HG02884 (cell line): Measurements from ENCODE around the gene RGS16.
A peak's percentile ranks its signal among the peaks of the same experiment; 100 is the strongest.

Experiments used
- ATAC-seq: cut with Tn5 transposase; IDR thresholded peaks from one replicate; pipeline ENCODE4 v1.9.1; 2021; ENCODE audit warnings: mild to moderate bottlenecking, moderate library complexity; ENCODE audit not compliant: unreplicated experiment

The RGS16 gene

GRCh38 chr1:182630586-182630985 lies 26.4 kb upstream of the RGS16 start:
- ATAC-seq = no peak

DNA sequence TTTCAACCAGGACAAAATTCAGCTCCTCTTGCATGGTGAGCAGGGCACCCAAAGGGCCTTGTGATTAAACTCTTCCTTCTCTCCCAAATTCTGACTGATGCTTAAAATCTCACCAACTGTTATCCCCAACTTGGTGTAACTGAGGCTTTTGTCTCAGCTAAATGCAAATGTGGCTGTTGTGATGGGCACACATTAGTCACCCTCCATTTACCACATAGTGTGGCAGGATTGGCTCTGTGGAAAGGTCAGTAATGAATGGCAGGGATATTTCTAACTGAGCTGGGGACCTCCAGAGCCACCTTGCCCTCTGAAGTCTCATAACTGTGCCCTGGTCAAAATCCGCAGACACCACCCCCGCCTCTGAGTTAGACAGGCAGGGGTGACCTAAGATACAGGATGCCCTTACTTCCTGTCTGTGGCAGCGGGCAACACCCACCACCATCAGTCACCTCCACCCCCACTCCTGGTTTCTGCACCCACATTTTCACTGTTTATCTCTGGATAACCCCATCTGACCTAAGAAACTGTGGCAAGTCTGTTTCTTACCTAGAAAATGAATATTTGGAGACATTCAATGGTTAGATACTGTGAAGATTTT lies 25.4 kb upstream of the RGS16 start:
- no peak for ATAC-seq

GRCh38 chr1:182629080-182629479 lies 24.9 kb upstream of the RGS16 start:
- no peak for ATAC-seq

- ATAC-seq = no peak
Measured at GRCh38 chr1:182628657-182629056, 24.5 kb upstream of the RGS16 start.

GRCh38 chr1:182627622-182628021 lies 23.4 kb upstream of the RGS16 start:
- no peak for ATAC-seq

DNA sequence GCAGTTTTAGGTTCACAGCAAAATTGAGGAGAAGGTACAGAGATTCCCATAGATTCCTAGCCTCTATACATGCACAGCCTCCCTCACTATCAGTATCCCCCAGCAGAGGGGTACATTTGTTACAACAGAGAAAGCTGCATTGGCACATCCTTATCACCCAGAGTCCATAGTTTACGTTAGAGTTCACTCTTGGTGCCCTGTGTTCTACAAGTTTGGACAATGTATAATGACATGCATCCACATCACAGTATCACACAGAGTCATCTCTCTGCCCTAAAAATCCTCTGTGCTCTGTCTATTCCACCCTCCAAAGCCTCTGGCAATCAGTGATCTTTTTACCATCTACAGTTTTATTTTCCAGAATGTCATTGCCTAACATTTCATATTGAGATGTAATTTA lies 22.3 kb upstream of the RGS16 start:
- ATAC-seq = no peak

DNA sequence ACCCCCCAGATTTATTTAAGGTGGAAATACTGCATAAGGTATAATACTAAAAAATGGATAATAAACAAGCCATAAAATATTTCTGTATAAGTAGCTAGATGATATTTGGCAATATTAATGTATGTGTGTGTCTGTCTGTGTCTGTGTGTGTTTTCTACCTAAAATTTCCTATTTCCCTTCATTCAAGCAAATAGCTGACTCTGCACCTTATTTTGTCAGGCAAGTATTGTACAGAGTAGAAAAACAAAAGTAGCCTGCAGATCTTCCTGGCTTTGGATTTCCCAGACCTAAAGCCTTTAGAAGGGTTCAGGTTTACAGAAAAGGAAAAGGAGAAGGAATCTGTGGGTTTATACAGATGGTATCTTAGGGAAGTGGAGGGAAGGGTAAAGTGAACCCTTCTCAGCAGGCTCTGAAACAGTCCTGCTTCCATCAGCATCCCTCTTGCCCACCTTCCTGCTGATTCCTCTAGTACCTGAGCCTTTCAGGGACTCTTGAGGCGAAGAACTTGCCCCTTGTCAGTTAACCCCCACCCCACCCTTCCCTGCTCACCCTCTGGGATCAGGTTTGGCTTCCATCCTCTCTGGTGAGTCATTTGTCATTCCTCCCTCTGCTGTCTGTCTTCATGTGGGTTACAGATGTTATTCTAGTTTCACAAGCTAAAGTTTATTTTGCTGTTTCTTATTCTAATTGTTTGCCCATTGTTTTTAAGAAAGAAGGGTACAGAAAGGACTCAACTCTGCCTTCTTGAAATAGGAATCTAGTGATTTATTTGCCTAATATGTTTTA lies 21.7 kb upstream of the RGS16 start:
- ATAC-seq = no peak

DNA sequence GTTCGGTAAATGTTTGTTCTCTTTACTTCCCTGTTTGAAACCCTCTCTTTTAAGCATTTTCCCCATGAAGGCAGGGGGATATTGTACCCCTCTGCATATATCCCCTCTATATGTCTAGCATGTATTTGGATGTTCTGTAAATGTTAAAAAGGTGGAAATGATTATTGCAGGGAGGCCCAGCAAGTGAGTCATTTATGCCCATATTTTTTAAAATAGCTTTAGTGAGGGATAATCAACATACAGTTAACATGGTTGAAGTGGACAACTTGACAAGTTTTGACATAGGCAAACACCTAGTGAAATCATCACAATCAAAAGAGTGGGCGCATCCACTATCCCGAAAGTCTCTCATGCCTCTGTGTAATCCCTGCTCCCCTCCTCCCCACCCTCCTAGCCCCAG lies 20.8 kb upstream of the RGS16 start:
- ATAC-seq = no peak

GRCh38 chr1:182624577-182624976 lies 20.4 kb upstream of the RGS16 start:
- no peak for ATAC-seq

DNA sequence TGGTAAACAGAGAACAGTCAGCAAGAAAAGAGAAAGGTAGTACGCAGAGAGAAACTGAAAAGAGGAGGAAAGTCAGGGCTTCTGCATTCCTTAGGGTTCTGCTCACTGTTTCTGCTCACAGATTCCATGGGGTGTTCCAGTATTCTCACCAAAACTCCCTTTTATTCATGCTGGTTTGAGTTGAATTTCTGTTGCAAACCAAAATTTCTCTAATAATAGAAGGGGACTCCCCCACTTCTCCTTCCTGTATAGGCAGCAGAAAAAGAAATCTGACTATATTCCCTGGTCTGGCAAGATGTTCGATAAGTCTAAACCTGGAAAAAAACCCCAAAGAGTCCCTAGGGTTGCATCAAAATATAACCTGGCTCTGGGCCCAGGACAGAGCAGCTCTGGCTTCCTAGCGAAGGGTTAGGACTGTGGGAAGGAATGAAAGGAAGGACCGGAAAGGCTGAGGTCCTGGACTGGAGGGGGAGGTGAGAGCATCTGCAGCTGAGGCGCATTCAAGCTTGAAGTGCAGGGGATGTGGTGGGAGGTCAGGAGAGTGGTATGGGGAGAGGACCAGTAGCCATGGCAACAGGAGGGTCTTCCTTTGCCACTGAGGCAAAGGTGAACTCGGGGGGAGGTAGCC lies 18.8 kb upstream of the RGS16 start:
- ATAC-seq = no peak

- no peak for ATAC-seq
Measured at GRCh38 chr1:182621906-182622305, 17.7 kb upstream of the RGS16 start.

GRCh38 chr1:182620924-182621585 lies 16.9 kb upstream of the RGS16 start:
- no peak for ATAC-seq

GRCh38 chr1:182617734-182618351 lies 13.7 kb upstream of the RGS16 start:
- no peak for ATAC-seq

DNA sequence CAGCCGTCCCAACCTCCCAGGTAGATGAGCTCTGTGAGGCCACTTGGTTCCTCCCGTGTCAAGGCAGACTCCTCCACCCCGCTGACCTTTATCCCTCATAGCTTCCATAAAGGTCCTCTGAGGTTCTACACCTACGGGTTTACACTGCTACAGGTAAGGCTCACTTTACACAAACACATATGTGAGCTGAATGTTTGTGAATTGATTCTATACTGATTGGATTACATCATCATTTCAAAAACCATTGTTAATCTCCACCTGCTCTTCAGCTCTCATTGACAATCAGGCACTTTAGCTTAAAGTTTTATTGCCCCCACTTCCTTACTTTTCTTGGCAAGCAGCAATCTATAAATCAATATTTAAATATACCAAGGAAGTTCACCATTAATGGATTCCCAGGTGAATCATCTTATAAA lies 12.8 kb upstream of the RGS16 start:
- ATAC-seq = no peak

GRCh38 chr1:182616130-182617013 lies 12.2 kb upstream of the RGS16 start:
- ATAC-seq = peak; percentile 68

DNA sequence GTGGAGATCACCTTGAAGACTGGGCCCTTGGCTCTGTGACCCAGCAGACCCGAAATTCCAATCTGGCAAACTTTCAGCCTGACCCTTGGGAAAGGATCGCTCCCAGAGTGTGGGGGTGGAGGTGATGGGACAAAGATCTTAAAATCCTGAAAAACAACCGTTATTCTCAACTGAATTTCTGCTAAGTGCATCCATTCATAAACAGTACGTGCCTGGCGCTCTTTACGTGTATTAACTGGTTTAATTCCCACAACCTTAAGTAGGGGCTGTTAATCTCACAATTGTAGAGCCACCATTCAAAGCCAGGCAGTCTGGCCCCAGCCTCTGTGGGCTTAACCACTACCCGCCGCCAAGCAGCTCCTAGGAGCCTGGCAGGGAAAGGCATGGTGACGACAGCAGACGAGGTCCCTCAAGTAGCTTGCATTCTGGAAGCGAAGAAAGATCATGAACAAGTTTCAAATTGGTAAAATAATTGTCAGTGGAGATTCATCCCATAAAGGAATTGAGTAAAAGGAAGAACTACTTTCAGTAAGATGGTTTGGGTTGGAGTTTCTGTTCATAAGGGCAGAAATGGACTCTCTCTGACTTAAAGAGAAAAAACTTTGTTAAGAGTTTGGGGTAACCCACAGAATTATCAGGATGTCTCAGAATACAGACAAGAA lies 11.4 kb upstream of the RGS16 start:
- peak; percentile 28 for ATAC-seq

- peak; percentile 28 for ATAC-seq
Measured at GRCh38 chr1:182614796-182615454, 10.7 kb upstream of the RGS16 start.

- ATAC-seq = no peak
Measured at GRCh38 chr1:182611787-182612186, 7.6 kb upstream of the RGS16 start.

GRCh38 chr1:182611326-182611725 lies 7.1 kb upstream of the RGS16 start:
- ATAC-seq = no peak
